KOPT-K1 (cell line): ENCODE measurements around the gene BTBD10.
"Not testable (repeated sequence)": the region's sequence is repeated elsewhere in the genome, so short reads cannot be mapped to it uniquely, and the experiment has no call there.

ENCODE experiments used
- H3K27ac ChIP-seq: fragments of 200-600 bp; sonication (generic); 2 replicates; pipeline ENCODE4 v1.5.1; 2016; ENCODE audit warnings: antibody characterized with exemption, mild to moderate bottlenecking, low read depth, low read length; ENCODE audit not compliant: poor library complexity, severe bottlenecking
- H3K36me3 ChIP-seq: fragments of 200-600 bp; sonication (generic); 2 replicates; pipeline ENCODE4 v1.5.1; 2017; ENCODE audit warnings: antibody characterized with exemption, mild to moderate bottlenecking, low read length, moderate library complexity; ENCODE audit not compliant: insufficient read depth
- H3K9me3 ChIP-seq: fragments of 200-600 bp; sonication (generic); 2 replicates; pipeline ENCODE4 v1.5.1; 2017; ENCODE audit warnings: antibody characterized with exemption, low read length, mild to moderate bottlenecking; ENCODE audit not compliant: insufficient read depth, poor library complexity, severe bottlenecking

Gene BTBD10

GRCh38 chr11:13423372-13423771, 39.6 kb downstream of the BTBD10 start:
- no peak overlapping the region for H3K27ac ChIP-seq
- peaks cover 18% of the 10 kb centered on the region for H3K9me3 ChIP-seq
- H3K36me3 ChIP-seq = peaks cover 7% of the 10 kb centered on the region; the same call in 1 of the 2 replicates

DNA sequence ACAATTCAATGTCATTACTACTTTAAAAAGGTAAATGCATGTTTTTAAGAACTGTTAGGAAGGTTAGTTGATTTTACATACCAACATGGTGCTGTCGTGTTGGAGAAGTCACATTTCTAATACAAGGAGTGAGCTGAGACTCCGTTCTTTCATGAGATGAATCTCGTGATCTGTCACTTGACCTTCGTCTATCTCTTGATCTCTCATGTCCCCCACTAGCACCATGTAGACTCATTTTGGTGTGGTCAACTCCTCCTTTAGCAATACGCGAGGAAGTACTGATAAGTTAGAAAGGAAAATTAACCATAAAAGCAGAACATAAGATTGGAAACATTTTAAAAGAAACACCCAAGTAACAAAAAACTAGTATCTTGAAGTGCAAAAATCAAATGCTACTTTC, 41.5 kb downstream of the BTBD10 start:
- H3K36me3 ChIP-seq = peaks cover 12% of the 10 kb centered on the region
- H3K27ac ChIP-seq = no peak overlapping the region
- H3K9me3 ChIP-seq = peaks cover under 1% of the 10 kb centered on the region

DNA sequence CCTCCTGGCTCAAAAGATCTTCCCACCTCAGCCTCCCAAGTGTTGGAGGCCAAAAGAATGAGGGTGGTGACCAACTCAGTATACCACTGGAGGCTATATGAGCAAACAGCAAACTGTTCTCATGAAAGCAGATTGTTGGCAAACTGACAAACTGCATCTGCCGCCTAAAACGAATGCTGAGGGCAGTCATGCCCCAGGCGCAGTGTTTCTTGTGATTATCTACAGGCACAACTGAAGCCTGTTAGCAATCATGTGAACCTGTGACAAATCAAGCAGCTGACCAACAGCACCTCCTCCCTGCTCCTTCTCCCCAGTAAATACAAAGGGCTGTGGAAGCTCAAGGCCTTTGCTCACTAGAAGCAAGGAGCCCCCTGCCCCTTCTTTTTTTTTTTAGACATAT, 47.8 kb downstream of the BTBD10 start:
- peaks cover 45% of the 10 kb centered on the region for H3K36me3 ChIP-seq

GRCh38 chr11:13405220-13405619, 57.8 kb downstream of the BTBD10 start:
- no peaks in the 10 kb centered on the region for H3K9me3 ChIP-seq
- H3K27ac ChIP-seq = no peak overlapping the region
- peaks cover 42% of the 10 kb centered on the region for H3K36me3 ChIP-seq

More for the DNA sequence above, 47.8 kb downstream of the BTBD10 start:
- H3K27ac ChIP-seq = no peak overlapping the region
- H3K9me3 ChIP-seq = no peaks in the 10 kb centered on the region

DNA sequence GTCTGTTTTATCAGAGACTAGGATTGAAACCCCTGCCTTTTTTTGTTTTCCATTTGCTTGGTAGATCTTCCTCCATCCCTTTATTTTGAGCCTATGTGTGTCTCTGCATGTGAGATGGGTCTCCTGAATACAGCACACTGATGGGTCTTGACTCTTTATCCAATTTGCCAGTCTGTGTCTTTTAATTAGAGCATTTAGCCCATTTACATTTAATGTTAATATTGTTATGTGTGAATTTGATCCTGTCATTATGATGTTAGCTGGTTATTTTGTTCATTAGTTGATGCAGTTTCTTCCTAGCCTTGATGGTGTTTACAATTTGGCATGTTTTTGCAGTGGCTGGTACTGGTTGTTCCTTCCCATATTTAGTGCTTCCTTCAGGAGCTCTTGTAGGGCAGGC, 64.7 kb downstream of the BTBD10 start:
- H3K9me3 ChIP-seq, H3K27ac ChIP-seq: not testable (repeated sequence)
- peaks cover 25% of the 10 kb centered on the region for H3K36me3 ChIP-seq

DNA sequence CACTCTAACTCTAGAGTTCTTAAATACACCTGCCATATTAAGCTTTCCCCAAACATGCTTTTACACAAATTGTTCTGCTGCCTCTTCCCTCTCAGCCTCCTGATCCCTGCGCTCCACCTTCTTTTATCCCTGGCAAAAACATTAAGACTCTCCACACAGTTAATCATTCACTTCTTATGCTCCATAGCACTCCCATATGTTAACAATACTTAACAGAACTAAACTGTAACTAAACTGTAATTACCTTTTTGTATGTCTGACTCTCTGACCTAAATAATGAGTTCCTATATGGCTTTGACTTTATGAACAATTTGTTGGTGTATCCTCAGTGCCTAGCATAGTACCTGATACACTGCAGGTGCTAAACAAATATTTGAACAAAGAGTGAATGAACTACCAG, 71.8 kb downstream of the BTBD10 start:
- Histone ChIP-seq H3K36me3 (peaks cover 46% of the 10 kb centered on the region), H3K9me3 (no peaks in the 10 kb centered on the region), H3K27ac (no peak overlapping the region)

GRCh38 chr11:13388741-13389140, 74.3 kb downstream of the BTBD10 start:
- Histone ChIP-seq H3K27ac (no peak overlapping the region), H3K9me3 (no peaks in the 10 kb centered on the region), H3K36me3 (peaks cover 67% of the 10 kb centered on the region)

DNA sequence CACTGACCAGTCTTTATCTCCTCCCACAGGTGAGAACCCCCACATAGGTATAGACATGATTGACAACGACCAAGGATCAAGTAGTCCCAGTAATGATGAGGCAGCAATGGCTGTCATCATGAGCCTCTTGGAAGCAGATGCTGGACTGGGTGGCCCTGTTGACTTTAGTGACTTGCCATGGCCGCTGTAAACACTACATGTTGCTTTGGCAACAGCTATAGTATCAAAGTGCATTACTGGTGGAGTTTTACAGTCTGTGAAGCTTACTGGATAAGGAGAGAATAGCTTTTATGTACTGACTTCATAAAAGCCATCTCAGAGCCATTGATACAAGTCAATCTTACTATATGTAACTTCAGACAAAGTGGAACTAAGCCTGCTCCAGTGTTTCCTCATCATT, 76.5 kb downstream of the BTBD10 start:
- no peaks in the 10 kb centered on the region for H3K9me3 ChIP-seq
- peaks cover 89% of the 10 kb centered on the region for H3K36me3 ChIP-seq
- H3K27ac ChIP-seq = no peak overlapping the region

DNA sequence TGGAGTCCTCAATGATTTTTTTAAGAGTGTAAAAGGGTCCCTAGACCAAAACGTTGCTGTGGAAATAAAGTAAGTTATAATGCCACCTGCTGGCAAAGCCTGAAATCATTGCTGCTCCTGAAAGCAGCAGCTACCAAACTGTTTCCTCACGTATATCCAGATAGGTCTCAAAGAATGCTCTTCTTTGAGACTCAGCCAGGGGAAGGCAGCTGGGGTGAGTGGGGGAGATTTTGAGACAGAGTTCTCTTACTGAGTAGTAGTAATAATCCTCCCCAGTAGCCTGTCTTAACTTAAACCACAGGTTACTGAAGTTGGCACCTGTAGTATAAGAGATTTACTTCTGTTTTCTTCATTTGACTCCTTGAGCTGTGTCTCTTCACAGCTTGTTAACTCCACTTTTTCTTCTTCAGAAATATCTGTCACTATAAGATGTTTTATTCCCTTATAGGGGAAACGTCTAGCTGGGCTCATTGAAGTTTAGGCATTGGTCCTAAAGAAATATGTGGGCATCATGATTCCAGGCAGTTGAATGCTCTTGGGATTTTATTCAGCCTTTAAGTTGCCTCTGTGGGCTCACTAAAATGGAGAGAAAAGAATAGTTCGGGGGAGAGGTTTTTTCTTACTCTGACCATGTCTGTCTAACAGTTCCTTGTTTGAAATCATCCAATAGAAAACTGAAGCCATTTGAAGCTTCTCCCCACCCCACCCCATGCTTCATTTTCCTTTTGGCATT, 77.9 kb downstream of the BTBD10 start:
- Histone ChIP-seq H3K27ac (no peak overlapping the region), H3K36me3 (peaks cover 94% of the 10 kb centered on the region), H3K9me3 (no peaks in the 10 kb centered on the region)

DNA sequence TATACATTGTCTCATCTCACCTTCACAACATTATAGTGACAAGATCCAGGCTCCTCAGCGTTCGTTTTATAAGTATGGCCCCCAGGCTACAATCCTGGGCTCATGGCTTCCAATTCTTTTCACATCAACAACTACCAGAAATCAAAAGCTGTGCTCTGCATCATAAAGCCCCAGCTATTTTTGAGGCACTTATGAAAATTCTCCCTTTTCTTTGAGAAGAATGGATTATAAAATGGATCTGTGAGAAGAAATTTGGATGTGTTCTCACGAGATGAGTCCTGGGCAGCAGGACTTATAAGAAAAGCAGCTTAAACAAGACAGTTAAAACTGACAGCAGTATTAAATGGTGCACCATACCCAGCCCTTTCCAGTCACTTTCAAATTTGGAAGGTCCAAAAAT, 80.3 kb downstream of the BTBD10 start:
- Histone ChIP-seq H3K9me3 (no peaks in the 10 kb centered on the region), H3K36me3 (peaks cover 96% of the 10 kb centered on the region), H3K27ac (no peak overlapping the region)

DNA sequence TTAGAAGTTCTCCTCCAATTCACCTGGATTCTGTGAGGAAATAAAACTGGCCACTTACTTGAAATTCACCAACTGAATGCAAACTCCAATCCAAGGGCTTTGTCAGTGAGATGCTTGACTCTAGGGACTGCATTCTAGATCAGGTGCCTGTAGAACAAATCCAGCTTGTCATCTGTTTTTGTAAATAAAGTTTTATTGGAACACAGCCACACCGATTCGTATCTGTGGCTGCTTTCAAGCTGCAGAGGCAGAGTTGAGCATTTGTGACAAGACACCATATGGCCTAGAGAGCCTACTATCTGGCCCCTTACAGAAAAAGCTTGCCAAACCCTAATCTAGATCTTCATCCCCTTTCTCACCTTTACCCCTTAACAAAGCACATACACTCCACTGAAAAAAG, 82.3 kb downstream of the BTBD10 start:
- Histone ChIP-seq H3K27ac (no peak overlapping the region), H3K9me3 (no peaks in the 10 kb centered on the region), H3K36me3 (peaks cover 96% of the 10 kb centered on the region)

- Histone ChIP-seq H3K27ac (no peak overlapping the region), H3K36me3 (peaks cover 98% of the 10 kb centered on the region), H3K9me3 (no peaks in the 10 kb centered on the region)
Observed at GRCh38 chr11:13378316-13378715, 84.7 kb downstream of the BTBD10 start.

DNA sequence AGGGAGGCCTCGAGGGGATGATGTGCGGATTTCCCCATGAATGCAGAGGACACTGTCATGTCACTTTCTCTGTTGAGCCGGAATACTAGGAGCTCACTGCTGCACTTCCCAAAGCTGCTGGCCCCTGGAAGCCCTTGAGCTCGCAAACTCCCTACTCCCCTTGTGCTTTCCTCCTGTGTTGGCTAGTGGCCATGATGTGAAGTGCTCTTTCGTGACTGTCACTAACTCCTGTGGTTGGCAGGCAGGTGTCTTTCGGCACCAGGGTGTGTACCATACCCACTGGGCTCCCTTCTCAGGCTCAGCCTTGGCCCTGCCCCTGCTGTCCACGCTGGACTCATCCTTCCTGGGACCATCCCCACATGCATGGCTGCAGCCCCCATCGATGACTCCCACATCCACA, 86.2 kb downstream of the BTBD10 start:
- Histone ChIP-seq H3K36me3 (peaks cover 98% of the 10 kb centered on the region), H3K27ac (no peak overlapping the region), H3K9me3 (no peaks in the 10 kb centered on the region)

DNA sequence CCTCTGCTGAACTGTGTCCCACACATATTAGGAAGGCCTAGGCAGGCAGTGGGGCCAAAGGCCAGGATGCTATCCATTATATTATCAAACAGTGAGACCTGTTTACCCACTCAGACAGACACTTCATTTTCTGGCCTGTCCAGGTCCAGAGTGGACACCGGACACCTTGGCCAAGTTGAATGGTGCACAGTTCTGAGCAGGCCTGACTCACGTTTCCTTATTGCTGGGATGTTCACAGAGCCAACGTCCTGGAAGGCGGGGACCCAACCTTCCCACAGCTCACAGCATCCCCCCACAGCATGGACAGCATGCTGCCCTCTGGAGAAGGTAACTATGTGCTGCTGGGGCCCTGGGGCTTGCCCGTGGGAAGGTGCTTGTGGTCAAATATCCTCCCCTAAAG, 86.6 kb downstream of the BTBD10 start:
- Histone ChIP-seq H3K9me3 (no peaks in the 10 kb centered on the region), H3K36me3 (peaks cover 99% of the 10 kb centered on the region)

GRCh38 chr11:13375798-13376197, 87.2 kb downstream of the BTBD10 start:
- H3K27ac ChIP-seq = no peak overlapping the region
- H3K36me3 ChIP-seq = peaks cover 99% of the 10 kb centered on the region
- H3K9me3 ChIP-seq = no peaks in the 10 kb centered on the region

More for the DNA sequence above, 86.6 kb downstream of the BTBD10 start:
- no peak overlapping the region for H3K27ac ChIP-seq

DNA sequence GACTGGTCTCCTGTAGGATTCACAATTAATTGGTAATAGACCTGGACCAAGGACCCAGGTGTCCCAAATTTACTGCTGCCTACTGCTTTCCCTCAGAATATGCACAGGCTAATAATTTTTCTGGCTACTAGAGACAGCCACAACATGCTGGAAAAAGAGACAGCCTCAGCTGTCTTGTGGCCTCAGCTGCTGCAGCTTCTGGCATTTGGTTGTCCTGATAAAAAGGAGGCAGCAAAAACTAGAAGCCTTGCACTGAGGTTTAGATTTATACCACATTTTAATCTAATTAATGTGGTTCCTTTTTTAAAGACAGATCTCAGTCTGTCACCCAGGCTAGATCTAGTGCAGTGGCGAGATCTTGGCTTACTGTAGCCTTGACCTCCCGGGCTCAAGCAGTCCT, 89.8 kb downstream of the BTBD10 start:
- Histone ChIP-seq H3K36me3 (peaks cover 98% of the 10 kb centered on the region), H3K9me3 (no peaks in the 10 kb centered on the region), H3K27ac (no peak overlapping the region)
